Liver (tissue), 3 donors: Measurements from ENCODE around the gene LACC1.

Source experiments
- CTCF ChIP-seq: fragments of 150-350 bp; IDR thresholded peaks from 2 replicates; pipeline ENCODE4 v1.5.1; 2017; ENCODE audit warnings: improper control_type of control experiment, low read depth, low read length; ENCODE audit not compliant: missing input control
- EGR1 ChIP-seq, 2 donors: IDR thresholded peaks; 2 replicates each; pipeline ENCODE4 v1.6.1; 2016 to 2018; ENCODE audit warnings: antibody characterized with exemption in 2 of 2, low read depth in 2 of 2
- GABPA ChIP-seq, 2 donors: IDR thresholded peaks in 1 of 2; conservative IDR thresholded peaks in 1 of 2; 2 replicates each; pipeline ENCODE4 v1.6.1; 2016; ENCODE audit warnings: antibody characterized with exemption in 2 of 2, mild to moderate bottlenecking in 1 of 2, moderate library complexity in 1 of 2
- HNF4A ChIP-seq, 2 donors: conservative IDR thresholded peaks; 2 replicates each; pipeline ENCODE4 v1.6.1; 2016; ENCODE audit warnings: antibody characterized with exemption in 2 of 2, mild to moderate bottlenecking in 2 of 2
- MAX ChIP-seq: IDR thresholded peaks from 2 replicates; pipeline ENCODE4 v1.6.1; 2016; ENCODE audit warnings: antibody characterized with exemption
- SP1 ChIP-seq: IDR thresholded peaks from 2 replicates; pipeline ENCODE4 v1.6.1; 2018; ENCODE audit warnings: antibody characterized with exemption, mild to moderate bottlenecking
- donor health status: healthy.
- donor health status: healthy.

GRCh38 chr13:43880214-43880855, 631 bp downstream of the LACC1 start:
- TF ChIP-seq CTCF (no peak), GABPA (IDR thresholded peaks at IDR 0.05 in 1 of 2, conservative IDR thresholded peaks at IDR 0.05 in 1 of 2) (no peak), SP1 (no peak), MAX (no peak), HNF4A (conservative IDR thresholded peaks at IDR 0.05) (no peak), EGR1 (IDR thresholded peaks at IDR 0.05; ENCODE audit: low read depth in 2 of 2) (no peak)
